HG03196 (cell line): ENCODE measurements around the gene TTLL3.
"Not testable (repeated sequence)": the region's sequence is repeated elsewhere in the genome, so short reads cannot be mapped to it uniquely, and the experiment has no call there.

Experiments used
- ATAC-seq: cut with Tn5 transposase; IDR thresholded peaks from one replicate; pipeline ENCODE4 v1.9.1; 2021; ENCODE audit not compliant: unreplicated experiment

The TTLL3 gene

GRCh38 chr3:9809615-9810432 is at the start of gene TTLL3:
TSS of gene TTLL3 (plus strand) at chr3:9810262. CDS start at chr3:9810662, 400 bp downstream.
- ATAC-seq: peak; percentile 39

- ATAC-seq: no peak
Observed at GRCh38 chr3:9760779-9761505, 49.1 kb upstream of the TTLL3 start.

GRCh38 chr3:9761919-9762318 is 48.1 kb upstream of the TTLL3 start:
- no peak for ATAC-seq

GRCh38 chr3:9762871-9763270 is 47.2 kb upstream of the TTLL3 start:
- no peak for ATAC-seq

- ATAC-seq: no peak
Observed at GRCh38 chr3:9765865-9766264, 44.2 kb upstream of the TTLL3 start.

GRCh38 chr3:9767418-9767817 is 42.6 kb upstream of the TTLL3 start:
- ATAC-seq: no peak

- ATAC-seq: no peak
Observed at GRCh38 chr3:9768141-9768775, 41.8 kb upstream of the TTLL3 start.

- ATAC-seq: no peak
Observed at GRCh38 chr3:9769012-9769411, 41.0 kb upstream of the TTLL3 start.

GRCh38 chr3:9769426-9770275 is 40.4 kb upstream of the TTLL3 start, which contains the start of gene CAMK1:
TSS of gene CAMK1 (minus strand) at chr3:9769947. CDS start at chr3:9767749, 2,198 bp downstream.
- ATAC-seq: no peak

GRCh38 chr3:9770276-9770812 is 39.7 kb upstream of the TTLL3 start:
- no peak for ATAC-seq

- ATAC-seq: not testable (repeated sequence)
Observed at GRCh38 chr3:9771007-9771406, 39.1 kb upstream of the TTLL3 start.

GRCh38 chr3:9776896-9777693 is 33.0 kb upstream of the TTLL3 start:
- no peak for ATAC-seq

- ATAC-seq: no peak
Observed at GRCh38 chr3:9777694-9778021, 32.4 kb upstream of the TTLL3 start.

GRCh38 chr3:9778143-9779074 is 31.7 kb upstream of the TTLL3 start:
- no peak for ATAC-seq

GRCh38 chr3:9779075-9779593 is 30.9 kb upstream of the TTLL3 start:
- no peak for ATAC-seq

- peak; percentile 65 for ATAC-seq
Observed at GRCh38 chr3:9779721-9780457, 30.2 kb upstream of the TTLL3 start.

- peak; percentile 7 for ATAC-seq
Observed at GRCh38 chr3:9780458-9780812, 29.6 kb upstream of the TTLL3 start.

GRCh38 chr3:9780910-9781309 is 29.2 kb upstream of the TTLL3 start:
- no peak for ATAC-seq
